ENCODE data around the gene SLC16A3.

Gene SLC16A3

DNA sequence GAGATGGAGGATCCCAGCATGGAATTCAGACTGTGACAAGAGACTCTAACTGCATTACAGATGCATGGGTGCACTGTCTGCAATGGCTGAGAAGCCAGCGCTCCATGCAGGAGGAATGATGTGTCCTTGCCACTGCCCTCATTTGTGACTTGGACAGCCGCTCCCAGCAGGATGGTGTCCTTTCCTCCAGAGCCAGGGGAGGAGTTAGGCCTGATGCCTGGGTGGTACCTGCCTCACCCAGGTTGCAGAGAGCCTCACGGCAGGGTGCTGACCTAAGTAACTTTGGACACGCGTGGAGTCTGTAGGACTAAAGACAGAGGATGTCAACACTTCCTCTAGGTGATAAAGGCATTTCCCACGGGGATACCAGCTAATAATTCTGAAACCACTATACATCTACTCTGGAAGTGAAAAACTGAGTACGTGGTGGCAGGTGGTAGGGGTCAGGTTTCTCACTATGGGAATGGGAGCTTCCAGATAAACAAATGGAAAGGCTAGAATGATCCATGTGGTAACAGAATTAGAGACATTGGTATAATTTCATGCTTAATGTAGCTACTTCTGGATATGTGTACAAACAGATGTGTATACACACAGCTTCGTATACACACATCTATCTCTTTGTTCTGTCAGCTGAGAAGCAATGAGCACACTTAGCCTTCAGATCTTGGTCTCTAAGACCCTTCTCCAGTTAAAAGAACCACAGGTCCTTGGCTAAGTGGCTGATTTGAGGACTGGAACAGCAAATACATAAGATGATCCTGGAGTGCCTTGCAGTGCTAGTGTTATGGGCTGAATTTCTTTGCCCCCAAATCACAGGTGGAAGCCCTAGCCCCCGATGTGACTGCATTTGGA, 58.4 kb downstream of the SLC16A3 start:
- no peak for DNase-seq (ENCODE audit: low spot score)

GRCh38 chr17:82287868-82288801, 59.3 kb downstream of the SLC16A3 start:
- DNase-seq (ENCODE audit: low spot score): no peak

Measured in ecto neural progenitor cell (in vitro differentiated cells).